Breast epithelium (tissue), 4 donors: ENCODE measurements around the gene CMTM8. TPM values are rescaled to one million over a fixed set of nuclear protein-coding genes. Genes with fewer than 3 reads are reported as not detected.

ENCODE experiments used
- DNase-seq, 2 donors: peaks; one replicate each; pipeline ENCODE4 v3.0.0-alpha.2; 2019; ENCODE audit warnings: low spot score in 2 of 2
- H3K27ac ChIP-seq, 2 donors: fragments of 200-600 bp; sonication (generic) in 1 of 2; one replicate each; pipeline ENCODE4 v1.5.1; 2016 to 2019; ENCODE audit warnings: mild to moderate bottlenecking in 1 of 2
- H3K27me3 ChIP-seq, 2 donors: fragments of 200-600 bp; sonication (generic) in 1 of 2; one replicate each; pipeline versions ENCODE4 v1.5.1 to v1.6.0; 2017 to 2019; ENCODE audit warnings: control low read depth in 1 of 2, mild to moderate bottlenecking in 1 of 2
- H3K36me3 ChIP-seq: fragments of 200-600 bp; one replicate; pipeline ENCODE4 v1.5.1; 2019
- H3K4me1 ChIP-seq, 2 donors: fragments of 200-600 bp; sonication (generic); one replicate each; pipeline ENCODE4 v1.5.1; 2016 to 2019; ENCODE audit warnings: control low read depth in 1 of 2
- H3K4me3 ChIP-seq, 3 donors: fragments of 200-600 bp; sonication (generic); 1 replicate in 2 of 3; 2 replicates in 1 of 3; pipeline ENCODE4 v1.5.1; 2016 to 2019; ENCODE audit warnings: mild to moderate bottlenecking in 3 of 3, moderate library complexity in 2 of 3
- H3K9me3 ChIP-seq, 2 donors: fragments of 200-600 bp; sonication (generic) in 1 of 2; one replicate each; pipeline ENCODE4 v1.5.1; 2016 to 2019; ENCODE audit warnings: control low read depth in 1 of 2
- CTCF ChIP-seq, 3 donors: fragments of 450-650 bp; IDR thresholded peaks; one replicate each; pipeline ENCODE4 v1.5.1; 2016 to 2017; ENCODE audit warnings: antibody characterized with exemption in 3 of 3, mild to moderate bottlenecking in 3 of 3, moderate library complexity in 3 of 3
- POLR2A ChIP-seq: fragments of 450-650 bp; IDR thresholded peaks from one replicate; pipeline ENCODE4 v1.6.1; 2016; ENCODE audit warnings: antibody characterized with exemption, mild to moderate bottlenecking, moderate library complexity
- POLR2AphosphoS5 ChIP-seq, 3 donors: sonication (generic); formaldehyde crosslinking; IDR thresholded peaks; one replicate each; pipeline ENCODE4 v1.6.1; 2017; ENCODE audit warnings: antibody characterized with exemption in 3 of 3
- intact Hi-C: fragments of 100-400 bp; cut with DNase I; formaldehyde crosslinking; loops from one replicate; pipeline ENCODE4 v1.15.1; 2023; ENCODE audit warnings: low total_unique reads
- total RNA-seq, 3 donors: library from RNA; depleted of rRNA; stranded (reverse); fragments of >200 nt; gene quantifications; one replicate each; pipeline ENCODE4 v1.1.0, GENCODE V29; 2016

Gene CMTM8
- total RNA-seq, 3 donors from 2014 or later, result 4.2 to 24.7 (median 19.3) TPM

- TF ChIP-seq POLR2A (no peak), POLR2AphosphoS5 (IDR thresholded peaks at IDR 0.05) (no peak), CTCF (IDR thresholded peaks at IDR 0.05) (no peak)
- no peak for DNase-seq
- H3K27me3 ChIP-seq, result no peaks in the 10 kb centered on the region
- no peak overlapping the region for H3K27ac ChIP-seq
- intact Hi-C loops, result no loop called here
- H3K36me3 ChIP-seq, result no peaks in the 10 kb centered on the region
- no peak overlapping the region for H3K4me3 ChIP-seq
- no peaks in the 10 kb centered on the region for H3K9me3 ChIP-seq
- no peaks in the 10 kb centered on the region for H3K4me1 ChIP-seq
Observed at GRCh38 chr3:32257042-32257441, 18.6 kb downstream of the CMTM8 start.

GRCh38 chr3:32257641-32258438 lies 19.4 kb downstream of the CMTM8 start:
- TF ChIP-seq CTCF (IDR thresholded peaks at IDR 0.05), result no peak
- TF ChIP-seq POLR2AphosphoS5 (IDR thresholded peaks at IDR 0.05), result no peak
- TF ChIP-seq POLR2A, result no peak
- Histone ChIP-seq H3K27me3 (no peaks in the 10 kb centered on the region), H3K27ac (no peak overlapping the region), H3K4me3 (no peak overlapping the region), H3K9me3 (no peaks in the 10 kb centered on the region), H3K4me1 (no peaks in the 10 kb centered on the region), H3K36me3 (no peaks in the 10 kb centered on the region)
- DNase-seq, result no peak
- intact Hi-C loops, result no loop called here

- Histone ChIP-seq H3K27ac (no peak overlapping the region), H3K4me3 (no peak overlapping the region), H3K4me1 (no peaks in the 10 kb centered on the region), H3K27me3 (no peaks in the 10 kb centered on the region), H3K36me3 (no peaks in the 10 kb centered on the region), H3K9me3 (no peaks in the 10 kb centered on the region)
- no peak for DNase-seq
- no peak for TF ChIP-seq POLR2A
- no peak for TF ChIP-seq CTCF (IDR thresholded peaks at IDR 0.05)
- intact Hi-C loops, result no loop called here
Observed at GRCh38 chr3:32258869-32259268, 20.4 kb downstream of the CMTM8 start.

- H3K27me3 ChIP-seq, result no peaks in the 10 kb centered on the region
- TF ChIP-seq POLR2A (no peak), POLR2AphosphoS5 (IDR thresholded peaks at IDR 0.05) (no peak), CTCF (IDR thresholded peaks at IDR 0.05) (no peak)
- no peaks in the 10 kb centered on the region for H3K36me3 ChIP-seq
- no peak for DNase-seq
- intact Hi-C loops, result no loop called here
- H3K4me1 ChIP-seq, result no peaks in the 10 kb centered on the region
- no peaks in the 10 kb centered on the region for H3K9me3 ChIP-seq
- H3K4me3 ChIP-seq, result no peak overlapping the region
- H3K27ac ChIP-seq, result no peak overlapping the region
Observed at GRCh38 chr3:32261545-32261944, 23.1 kb downstream of the CMTM8 start.

GRCh38 chr3:32262201-32262600 lies 23.7 kb downstream of the CMTM8 start:
- Histone ChIP-seq H3K27me3 (no peaks in the 10 kb centered on the region), H3K9me3 (no peaks in the 10 kb centered on the region), H3K36me3 (no peaks in the 10 kb centered on the region), H3K4me1 (no peaks in the 10 kb centered on the region), H3K4me3 (no peak overlapping the region), H3K27ac (no peak overlapping the region)
- TF ChIP-seq CTCF (IDR thresholded peaks at IDR 0.05) (no peak), POLR2AphosphoS5 (IDR thresholded peaks at IDR 0.05) (no peak), POLR2A (no peak)
- intact Hi-C loops, result no loop called here
- no peak for DNase-seq
